Placental epithelial cell (primary cell): ENCODE results near the gene PPP4R3B. TPM values are rescaled to one million over a fixed set of nuclear protein-coding genes. Genes with fewer than 3 reads are reported as not detected.

Source experiments
- small RNA-seq: library from RNA; depleted of rRNA; stranded (forward); fragments of <200 nt; gene quantifications from one replicate; pipeline ENCODE3, GENCODE V24; 2012
- total RNA-seq: library from RNA; depleted of rRNA; stranded (reverse); fragments of >200 nt; gene quantifications from 2 replicates; pipeline ENCODE4 v1.2.3, GENCODE V29; 2012

PPP4R3B gene
- 39.3 and 47.8 TPM in 2 replicates for total RNA-seq

DNA sequence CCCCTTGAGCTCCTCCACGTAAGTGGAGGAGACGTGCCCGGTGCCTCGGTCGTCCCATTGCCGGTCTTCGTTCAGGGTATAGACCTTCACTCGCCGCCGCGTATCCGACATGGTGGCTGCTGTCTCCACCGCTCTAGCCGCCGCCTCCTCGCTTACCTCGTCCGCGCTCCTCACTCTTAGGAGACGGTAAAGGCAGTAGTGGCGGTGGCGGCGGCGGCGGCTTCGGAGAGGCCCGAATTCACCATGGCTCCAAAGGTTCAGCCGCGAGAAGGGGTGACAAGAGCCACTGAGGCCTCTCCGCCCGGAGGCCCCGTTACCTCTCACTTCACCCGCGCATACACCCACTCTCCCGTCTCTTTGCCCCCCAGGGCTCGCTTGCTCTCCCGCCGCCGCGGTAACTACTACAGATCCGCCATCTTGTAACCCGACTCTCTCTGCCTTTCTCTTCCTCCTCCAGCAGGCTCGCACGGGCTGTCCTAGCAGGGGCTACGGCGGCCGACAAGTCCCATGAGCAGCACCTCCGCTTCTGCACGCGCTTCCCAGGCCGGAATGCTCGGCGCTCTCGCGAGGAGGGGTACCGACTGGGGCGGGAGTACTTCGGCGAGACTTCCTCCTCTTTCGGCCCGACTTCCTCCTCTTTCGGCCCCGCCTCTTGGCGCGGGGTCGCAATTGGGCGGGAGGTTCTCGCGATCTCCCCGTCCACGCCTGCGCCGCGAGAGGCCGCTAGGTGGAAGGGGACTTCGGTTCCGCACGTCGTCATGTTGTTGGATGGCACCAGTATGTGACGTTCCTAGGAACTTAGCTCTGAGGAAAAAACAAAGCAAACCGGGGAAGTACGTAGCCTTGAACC is at the start of gene PPP4R3B:
TSS of gene PPP4R3B (minus strand) at position 448 of the 850 bp plus-strand sequence. CDS start at position 111, 337 bp downstream.

Small RNA genes lying within 50 kb of the gene (small RNA-seq; reads per million reads assigned to genes)
- gene RF00586 (not detected), gene RNU6-634P (not detected)

Other genes starting within 250 kb of the PPP4R3B start
- gene CCDC88A, start 197.8 kb downstream of the PPP4R3B start, total RNA-seq: 13.9 and 16.5 TPM in 2 replicates
- 5.1 and 16.5 TPM in 2 replicates for gene CFAP36, start 97.9 kb downstream of the PPP4R3B start, total RNA-seq
- gene PNPT1, start 76.2 kb upstream of the PPP4R3B start, total RNA-seq: 6.3 and 10.8 TPM in 2 replicates